SK-N-SH (cell line): ENCODE measurements around the gene FUT4. TPM values are rescaled to one million over a fixed set of nuclear protein-coding genes. Genes with fewer than 3 reads are reported as not detected.
A peak's percentile ranks its signal among the peaks of the same experiment; 100 is the strongest.

Experiments
- CTCF ChIA-PET: fragments of 300-600, 350-600 bp; formaldehyde crosslinking; extraction: SDS; loops from one replicate; lab custom pipeline; 2021; lab: Yijun Ruan, JAX
- POLR2A ChIA-PET: fragments of 350-600 bp; sonication (Branson Sonifier 250); formaldehyde crosslinking; extraction: SDS; loops from one replicate; lab custom pipeline; 2020; ENCODE audit warnings: antibody characterized with exemption, inconsistent platforms; lab: Yijun Ruan, JAX
- DNase-seq: peaks from one replicate; pipeline ENCODE4 v3.0.0; 2012
- H2AFZ ChIP-seq: fragments of 200-600 bp; sonication (generic); 2 replicates; pipeline ENCODE4 v1.8.1; 2016; ENCODE audit warnings: antibody characterized with exemption, mild to moderate bottlenecking, low read depth
- H3F3A ChIP-seq: fragments of 200-600 bp; sonication (generic); replicated peaks from 2 replicates; pipeline ENCODE3; 2016; ENCODE audit warnings: antibody characterized with exemption, mild to moderate bottlenecking; ENCODE audit not compliant: insufficient read depth
- H3K27ac ChIP-seq, 2 experiments: fragments of 200-500 bp in 1 of 2; fragments of 200-600 bp in 1 of 2; sonication (Bioruptor generic) in 1 of 2; sonication (generic), shearing (Covaris generic) in 1 of 2; 2 replicates each; pipeline versions ENCODE4 v1.5.1 to v1.6.1; 2014 to 2016; ENCODE audit warnings: low read depth in 2 of 2, inconsistent platforms in 1 of 2, low read length in 1 of 2, mild to moderate bottlenecking in 1 of 2, mixed read lengths in 1 of 2
- H3K27me3 ChIP-seq: fragments of 200-600 bp; sonication (generic), shearing (Covaris generic); 2 replicates; pipeline ENCODE4 v1.6.1; 2016; ENCODE audit warnings: mixed run types; ENCODE audit not compliant: insufficient read depth
- H3K36me3 ChIP-seq, 2 experiments: fragments of 200-500 bp in 1 of 2; fragments of 200-600 bp in 1 of 2; sonication (Bioruptor generic) in 1 of 2; sonication (generic) in 1 of 2; replicated peaks in 1 of 2; 2 replicates each; pipeline versions ENCODE3 to v1.5.1; 2014 to 2016; ENCODE audit warnings: low read length in 1 of 2, mild to moderate bottlenecking in 1 of 2; ENCODE audit not compliant: insufficient read depth in 2 of 2, control insufficient read depth in 1 of 2
- H3K4me1 ChIP-seq, 2 experiments: fragments of 200-500 bp in 1 of 2; fragments of 200-600 bp in 1 of 2; sonication (Bioruptor generic) in 1 of 2; sonication (generic), shearing (Covaris generic) in 1 of 2; 2 replicates each; pipeline versions ENCODE4 v1.5.1 to v1.6.1; 2014 to 2016; ENCODE audit warnings: low read depth in 1 of 2, low read length in 1 of 2, mixed run types in 1 of 2; ENCODE audit not compliant: insufficient read depth in 2 of 2, control insufficient read depth in 1 of 2
- H3K4me2 ChIP-seq: fragments of 200-600 bp; sonication (generic), shearing (Covaris generic); 2 replicates; pipeline ENCODE4 v1.6.1; 2017; ENCODE audit warnings: mixed run types
- H3K4me3 ChIP-seq, 2 experiments: fragments of 200-500 bp in 1 of 2; fragments of 200-600 bp in 1 of 2; sonication (Bioruptor generic) in 1 of 2; sonication (generic), shearing (Covaris generic) in 1 of 2; 2 replicates each; pipeline versions ENCODE4 v1.5.1 to v1.8.1; 2014 to 2016; ENCODE audit warnings: low read depth in 2 of 2, inconsistent platforms in 1 of 2, low read length in 1 of 2, mild to moderate bottlenecking in 1 of 2, mixed read lengths in 1 of 2, moderate library complexity in 1 of 2
- H3K79me2 ChIP-seq: fragments of 200-600 bp; sonication (generic); 2 replicates; pipeline ENCODE4 v1.8.1; 2017; ENCODE audit warnings: mild to moderate bottlenecking; ENCODE audit not compliant: insufficient read depth
- H3K9ac ChIP-seq: fragments of 200-600 bp; sonication (generic); 2 replicates; pipeline ENCODE4 v1.6.1; 2017; ENCODE audit warnings: mixed run types
- H3K9me2 ChIP-seq: fragments of 200-600 bp; sonication (generic); 2 replicates; pipeline ENCODE4 v1.6.1; 2017; ENCODE audit warnings: mixed run types
- H3K9me3 ChIP-seq: fragments of 200-600 bp; sonication (generic); 2 replicates; pipeline ENCODE4 v1.6.1; 2017; ENCODE audit warnings: mixed run types, mild to moderate bottlenecking, moderate library complexity
- H4K20me1 ChIP-seq: fragments of 200-600 bp; sonication (generic); 2 replicates; pipeline ENCODE4 v1.6.1; 2017; ENCODE audit warnings: mild to moderate bottlenecking, mixed run types; ENCODE audit not compliant: insufficient read depth
- EZH2phosphoT487 ChIP-seq: fragments of 200-600 bp; sonication (generic); IDR thresholded peaks from 2 replicates; pipeline ENCODE4 v1.6.1; 2017; ENCODE audit warnings: low read depth, mixed run types, mild to moderate bottlenecking, antibody characterized with exemption, moderate library complexity, borderline replicate concordance
- FOSL2 ChIP-seq: IDR thresholded peaks from 2 replicates; pipeline ENCODE4 v1.4.0; 2012; ENCODE audit warnings: low read depth, mild to moderate bottlenecking, moderate library complexity, borderline replicate concordance
- FOXJ3 ChIP-seq: sonication (generic); formaldehyde crosslinking; IDR thresholded peaks from 2 replicates; pipeline ENCODE4 v1.5.1; 2020; ENCODE audit warnings: mild to moderate bottlenecking, missing genetic modification reagents
- FOXM1 ChIP-seq: IDR thresholded peaks from 2 replicates; pipeline ENCODE4 v1.4.0; 2012; ENCODE audit warnings: low read depth, mild to moderate bottlenecking
- GATA2 ChIP-seq: sonication (generic); formaldehyde crosslinking; IDR thresholded peaks from 2 replicates; pipeline ENCODE4 v1.5.0; 2020; ENCODE audit warnings: mild to moderate bottlenecking, missing genetic modification reagents
- IRF3 ChIP-seq: fragments of 150-350 bp; IDR thresholded peaks from 2 replicates; pipeline ENCODE4 v1.6.1; 2016; ENCODE audit warnings: mild to moderate bottlenecking, low read depth, low read length
- JUND ChIP-seq: IDR thresholded peaks from 2 replicates; pipeline ENCODE4 v1.4.0; 2012
- MAX ChIP-seq: IDR thresholded peaks from 2 replicates; pipeline ENCODE4 v1.4.0; 2012; ENCODE audit warnings: low read depth
- MEF2A ChIP-seq: IDR thresholded peaks from 2 replicates; pipeline ENCODE4 v1.4.0; 2012; ENCODE audit warnings: low read depth, borderline replicate concordance
- MXI1 ChIP-seq: IDR thresholded peaks from 2 replicates; pipeline ENCODE4 v1.6.1; 2012; ENCODE audit warnings: mild to moderate bottlenecking, low read depth, low read length, improper control_type of control experiment
- NFIC ChIP-seq: IDR thresholded peaks from 2 replicates; pipeline ENCODE4 v1.4.0; 2012; ENCODE audit warnings: borderline replicate concordance
- POLR2AphosphoS5 ChIP-seq: IDR thresholded peaks from 2 replicates; pipeline ENCODE4 v1.6.1; 2012; ENCODE audit warnings: low read depth, low read length
- RCOR1 ChIP-seq: fragments of 150-350 bp; IDR thresholded peaks from 2 replicates; pipeline ENCODE4 v1.6.1; 2017; ENCODE audit warnings: antibody characterized with exemption, low read length
- RFX5 ChIP-seq: IDR thresholded peaks from 2 replicates; pipeline ENCODE4 v1.6.1; 2012; ENCODE audit warnings: mild to moderate bottlenecking, improper control_type of control experiment, low read length
- RXRA ChIP-seq: IDR thresholded peaks from 2 replicates; pipeline ENCODE4 v1.4.0; 2012; ENCODE audit warnings: low read depth, mild to moderate bottlenecking, borderline replicate concordance
- SIN3A ChIP-seq: IDR thresholded peaks from 2 replicates; pipeline ENCODE4 v1.6.1; 2012; ENCODE audit warnings: low read depth, mild to moderate bottlenecking, low read length, moderate library complexity, borderline replicate concordance
- USF2 ChIP-seq: fragments of 150-350 bp; IDR thresholded peaks from 2 replicates; pipeline ENCODE4 v1.6.1; 2017; ENCODE audit warnings: antibody characterized with exemption, low read length, low read depth, borderline replicate concordance
- WGBS: methylation state at CpG from one replicate; pipeline ENCODE4 v1.1.6; 2017; ENCODE audit warnings: low lambda C conversion rate; 5-methylcytosine and 5-hydroxymethylcytosine counted together
- polyA plus RNA-seq, 3 experiments: library from polyadenylated mRNA; depleted of rRNA; stranded (reverse); fragments of >200 nt; gene quantifications; 2 replicates each; pipeline ENCODE4 v1.2.3, GENCODE V29; 2012

Gene FUT4
- polyA plus RNA-seq, 1 of the 3 experiments (the other 2 are of a cell fraction), result 1.9 TPM

- Histone ChIP-seq H3K27me3 (no peaks in the 10 kb centered on the region), H3K4me2 (peak overlapping the region; percentile 42), H3K9me3 (no peaks in the 10 kb centered on the region), H3K9ac (peak overlapping the region; percentile 33; the same call in 1 of the 2 replicates), H3K79me2 (peaks cover 4% of the 10 kb centered on the region; the same call in 1 of the 2 replicates), H3K4me1 (peaks cover 0 to 34% of the 10 kb centered on the region in 2 experiments; a peak in 2 of 4 replicates), H3K4me3 (no peak overlapping the region), H3K9me2 (no peaks in the 10 kb centered on the region), H3F3A (peaks cover 30% of the 10 kb centered on the region), H4K20me1 (no peaks in the 10 kb centered on the region), H3K27ac (peak overlapping the region in 1 of 2 experiments; percentile 87; a peak in 3 of 4 replicates), H3K36me3 (no peaks in the 10 kb centered on the region), H2AFZ (peak overlapping the region; percentile 20; the same call in 1 of the 2 replicates)
- no peak for DNase-seq
- ChIA-PET CTCF (no interaction called here), POLR2A (no interaction called here)
- peak; percentile 55; the same call in 1 of the 2 replicates for TF ChIP-seq JUND
- TF ChIP-seq IRF3, result no peak
- no peak for TF ChIP-seq SIN3A
- TF ChIP-seq NFIC, result peak; percentile 43; the same call in 1 of the 2 replicates
- TF ChIP-seq FOSL2, result peak; percentile 50; the same call in 1 of the 2 replicates
Observed at GRCh38 chr11:94557421-94557820, 13.7 kb downstream of the FUT4 start.

GRCh38 chr11:94557992-94558391, 14.3 kb downstream of the FUT4 start:
- POLR2A ChIA-PET, result no interaction called here
- H3K9me3 ChIP-seq, result no peaks in the 10 kb centered on the region
- H3K36me3 ChIP-seq, result no peaks in the 10 kb centered on the region
- H3K4me1 ChIP-seq, result peaks cover 0 to 38% of the 10 kb centered on the region in 2 experiments; a peak in 3 of 4 replicates
- no peaks in the 10 kb centered on the region for H3K9me2 ChIP-seq
- CTCF ChIA-PET, result no interaction called here
- H3F3A ChIP-seq, result peaks cover 32% of the 10 kb centered on the region
- H3K79me2 ChIP-seq, result 0 out of 2 replicates have a peak, but pooled peaks cover 3% of the 10 kb centered on the region
- H3K27ac ChIP-seq, result peak overlapping the region in 1 of 2 experiments; percentile 87; a peak in 2 of 4 replicates
- TF ChIP-seq FOSL2 (no peak), EZH2phosphoT487 (no peak), RXRA (no peak), IRF3 (no peak), POLR2AphosphoS5 (no peak), MEF2A (no peak), JUND (no peak), MAX (no peak), GATA2 (CRISPR knock-in tag) (no peak), MXI1 (no peak), FOXM1 (no peak), FOXJ3 (CRISPR knock-in tag) (no peak), RCOR1 (no peak), USF2 (no peak), NFIC (no peak), RFX5 (no peak)
- no peak overlapping the region for H3K4me3 ChIP-seq
- H3K9ac ChIP-seq, result peak overlapping the region; percentile 33; the same call in 1 of the 2 replicates
- no peaks in the 10 kb centered on the region for H3K27me3 ChIP-seq
- peak overlapping the region; percentile 12; the same call in 1 of the 2 replicates for H2AFZ ChIP-seq
- H3K4me2 ChIP-seq, result peak overlapping the region; percentile 42; the same call in 1 of the 2 replicates
- no peaks in the 10 kb centered on the region for H4K20me1 ChIP-seq
- DNase-seq, result no peak
- WGBS, result 35% methylated on average over 1 of the region's 1 CpG
